NOMO-1 (cell line): ENCODE measurements around the gene STC2.

Experiments used
- DNase-seq, 2 experiments: peaks; one replicate each; lab custom pipeline; 2025; ENCODE audit not compliant: unreplicated experiment in 2 of 2; lab: John Stamatoyannopoulos, UW

Gene STC2

GRCh38 chr5:173268750-173269432, 59.3 kb downstream of the STC2 start:
- no peak for DNase-seq

DNA sequence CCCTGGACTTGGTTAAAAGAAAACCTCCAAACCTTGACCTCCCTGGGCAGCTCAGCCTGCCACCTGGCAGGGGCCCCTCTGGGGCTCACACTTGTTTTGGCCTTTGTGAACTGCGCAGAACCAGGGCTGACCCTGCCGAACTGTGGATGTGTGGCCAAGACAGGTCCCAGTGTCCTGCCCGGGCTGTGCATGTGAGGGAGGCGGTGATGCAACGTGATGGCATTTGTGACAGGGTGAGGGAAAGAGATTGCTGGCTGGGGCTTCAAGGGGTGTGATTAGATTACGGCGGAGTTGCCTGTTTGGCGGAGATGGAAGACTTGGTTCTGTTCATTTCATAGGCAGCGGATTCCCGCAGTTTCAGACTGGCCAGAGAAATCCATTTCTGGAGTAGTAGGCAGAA, 62.8 kb downstream of the STC2 start:
- DNase-seq, result no peak
